Measurements from ENCODE around the gene FBXL19.

FBXL19 gene

DNA sequence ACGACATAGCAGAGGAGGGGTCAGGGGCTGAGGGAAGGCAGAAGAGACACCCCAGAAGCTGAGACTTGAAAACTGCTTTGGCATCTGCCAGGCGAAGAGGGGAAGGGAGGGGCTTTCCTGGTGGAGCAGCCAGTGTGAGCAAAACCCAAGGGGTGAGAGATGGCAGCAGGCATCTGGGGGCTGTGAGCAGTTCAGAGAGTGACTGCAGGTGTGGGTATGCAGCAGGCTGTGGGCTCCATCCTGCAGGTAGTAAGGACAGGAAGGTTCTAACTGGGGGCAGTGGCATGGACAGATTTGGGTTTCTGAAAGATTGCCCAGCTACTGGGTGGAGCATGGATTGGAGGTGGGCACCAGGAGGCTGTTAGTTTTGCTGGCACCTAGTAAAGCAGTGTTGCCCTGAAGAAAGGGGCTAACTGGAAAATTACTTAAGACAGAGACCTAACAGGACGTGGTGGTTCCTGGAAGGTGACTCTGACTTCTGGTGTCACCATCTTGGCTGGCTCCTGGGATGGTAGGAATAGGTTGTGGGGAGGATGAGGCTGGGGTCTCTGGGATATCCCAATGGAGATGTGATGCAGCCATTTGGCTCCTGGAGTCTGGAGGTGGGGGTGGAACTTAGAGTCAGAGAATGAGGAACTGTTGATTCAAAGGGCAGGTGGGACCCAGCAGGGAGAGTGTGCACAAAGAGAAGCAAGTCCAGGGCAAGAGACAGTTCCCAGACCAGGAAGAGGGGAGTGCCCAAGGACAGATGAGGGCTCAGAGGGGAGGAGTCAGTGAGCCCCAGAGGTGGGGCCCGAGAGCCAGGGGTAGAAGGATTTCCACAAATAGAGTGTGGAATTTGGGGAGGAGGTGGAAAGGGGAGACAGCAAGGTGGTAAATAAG is 40.7 kb upstream of the FBXL19 start:
- POLR2A ChIA-PET, result interaction anchor here (0.6 kb wide), 1 partner anchor 232 kb away, joined by 7 read pairs; the partner anchor contains the start of gene PRR14

DNA sequence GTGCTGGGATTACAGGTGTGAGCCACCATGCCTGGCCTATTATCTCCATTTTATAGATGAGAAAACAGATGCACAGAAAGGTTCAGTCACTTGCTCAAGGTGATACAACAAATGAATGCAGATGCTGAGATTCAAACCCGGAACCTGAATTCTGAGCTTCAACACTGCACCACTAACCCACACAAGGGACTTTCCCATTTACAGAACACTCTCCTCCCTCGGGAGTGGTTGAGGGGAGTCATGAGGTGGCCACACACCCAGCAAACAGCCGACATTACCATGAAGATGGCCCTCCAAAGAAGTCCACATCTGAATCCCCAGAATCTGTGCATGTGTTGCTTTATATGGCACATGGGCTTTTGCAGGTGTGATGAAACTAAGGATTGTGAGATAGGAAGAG is 38.6 kb upstream of the FBXL19 start:
- DNase-seq (ENCODE audit: extremely low spot score), result peak; percentile 58
- TF ChIP-seq, protein P1, sequence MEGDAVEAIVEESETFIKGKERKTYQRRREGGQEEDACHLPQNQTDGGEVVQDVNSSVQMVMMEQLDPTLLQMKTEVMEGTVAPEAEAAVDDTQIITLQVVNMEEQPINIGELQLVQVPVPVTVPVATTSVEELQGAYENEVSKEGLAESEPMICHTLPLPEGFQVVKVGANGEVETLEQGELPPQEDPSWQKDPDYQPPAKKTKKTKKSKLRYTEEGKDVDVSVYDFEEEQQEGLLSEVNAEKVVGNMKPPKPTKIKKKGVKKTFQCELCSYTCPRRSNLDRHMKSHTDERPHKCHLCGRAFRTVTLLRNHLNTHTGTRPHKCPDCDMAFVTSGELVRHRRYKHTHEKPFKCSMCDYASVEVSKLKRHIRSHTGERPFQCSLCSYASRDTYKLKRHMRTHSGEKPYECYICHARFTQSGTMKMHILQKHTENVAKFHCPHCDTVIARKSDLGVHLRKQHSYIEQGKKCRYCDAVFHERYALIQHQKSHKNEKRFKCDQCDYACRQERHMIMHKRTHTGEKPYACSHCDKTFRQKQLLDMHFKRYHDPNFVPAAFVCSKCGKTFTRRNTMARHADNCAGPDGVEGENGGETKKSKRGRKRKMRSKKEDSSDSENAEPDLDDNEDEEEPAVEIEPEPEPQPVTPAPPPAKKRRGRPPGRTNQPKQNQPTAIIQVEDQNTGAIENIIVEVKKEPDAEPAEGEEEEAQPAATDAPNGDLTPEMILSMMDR (IDR thresholded peaks at IDR 0.05; ENCODE audit: control extremely low read depth, extremely low read depth, low read depth, missing control alignments), result no peak
- CTCF ChIA-PET, result interaction anchor here (1.2 to 3.4 kb wide), 2 partner anchors 14 to 40 kb away, joined by 4 to 14 read pairs; no protein-coding TSS in a partner anchor
- POLR2A ChIA-PET, result no interaction called here

More for the DNA sequence above, 40.7 kb upstream of the FBXL19 start:
- DNase-seq (ENCODE audit: extremely low spot score), result no peak
- TF ChIP-seq, protein P1 (IDR thresholded peaks at IDR 0.05; ENCODE audit: control extremely low read depth, extremely low read depth, low read depth, missing control alignments), result no peak
- CTCF ChIA-PET, result interaction anchor here (3.4 kb wide), 1 partner anchor 37 kb away, joined by 14 read pairs; no protein-coding TSS in a partner anchor

DNA sequence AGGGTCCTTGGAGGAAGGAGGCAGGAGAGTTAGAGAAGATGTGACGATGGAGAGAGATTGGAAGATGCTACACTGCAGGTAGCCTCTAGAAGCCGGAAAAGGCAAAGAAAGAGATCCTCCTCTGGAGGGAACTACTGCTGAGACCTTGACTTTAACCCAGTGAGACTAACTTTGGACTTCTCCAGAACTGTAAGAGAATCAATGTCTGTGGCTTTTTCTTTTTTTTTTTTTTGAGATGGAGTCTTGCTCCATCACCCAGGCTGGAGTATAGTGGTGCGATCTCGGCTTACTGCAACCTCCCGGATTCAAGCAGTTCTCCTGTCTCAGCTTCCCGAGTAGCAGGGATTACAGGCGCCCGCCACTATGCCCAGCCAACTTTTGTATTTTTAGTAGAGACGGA is 38.2 kb upstream of the FBXL19 start:
- ChIA-PET CTCF (interaction anchor here (1.2 to 3.4 kb wide), 2 partner anchors 15 to 40 kb away, joined by 4 to 14 read pairs; no protein-coding TSS in a partner anchor), POLR2A (no interaction called here)
- TF ChIP-seq, protein P1 (IDR thresholded peaks at IDR 0.05; ENCODE audit: control extremely low read depth, extremely low read depth, low read depth, missing control alignments), result no peak
- no peak for DNase-seq (ENCODE audit: extremely low spot score)

GRCh38 chr16:30886145-30886544 is 37.2 kb upstream of the FBXL19 start:
- CTCF ChIA-PET, result interaction anchor here (0.9 to 3.4 kb wide), 4 partner anchors 12 to 71 kb away, joined by 3 to 14 read pairs (median 8); no protein-coding TSS in a partner anchor
- TF ChIP-seq, protein P1 (IDR thresholded peaks at IDR 0.05; ENCODE audit: control extremely low read depth, extremely low read depth, low read depth, missing control alignments), result no peak
- POLR2A ChIA-PET, result interaction anchor here (0.5 kb wide), 1 partner anchor 795 kb away, joined by 4 read pairs; no protein-coding TSS in a partner anchor
- no peak for DNase-seq (ENCODE audit: extremely low spot score)

- POLR2A ChIA-PET, result no interaction called here
- CTCF ChIA-PET, result interaction anchor here (1.0 to 2.0 kb wide), 4 partner anchors 14 to 229 kb away, joined by 3 to 11 read pairs (median 6); partner anchors contain the start of gene FBRS
Observed at GRCh38 chr16:30887927-30888326, 35.4 kb upstream of the FBXL19 start.

More at GRCh38 chr16:30887927-30888326, 35.4 kb upstream of the FBXL19 start:
- TF ChIP-seq, protein P1 (IDR thresholded peaks at IDR 0.05; ENCODE audit: control extremely low read depth, extremely low read depth, low read depth, missing control alignments), result no peak
- DNase-seq (ENCODE audit: extremely low spot score), result no peak

Measured in GM10248 (cell line).